Prostate gland (tissue), 2 donors: ENCODE data around the gene PCDHGB5. TPM values are rescaled to one million over a fixed set of nuclear protein-coding genes. Genes with fewer than 3 reads are reported as not detected.
"Not testable (repeated sequence)": the region's sequence is repeated elsewhere in the genome, so short reads cannot be mapped to it uniquely, and the experiment has no call there.

Source experiments
- DNase-seq: peaks from one replicate; pipeline ENCODE4 v3.0.0-alpha.2; 2019; ENCODE audit warnings: low spot score
- H3K27ac ChIP-seq, 2 donors: fragments of 200-600 bp; sonication (generic); 2 replicates each; pipeline ENCODE4 v1.5.1; 2017 to 2019
- H3K27me3 ChIP-seq: fragments of 200-600 bp; sonication (generic); replicated peaks from 2 replicates; pipeline ENCODE4 v1.5.1; 2019; ENCODE audit not compliant: insufficient read depth
- H3K36me3 ChIP-seq, 2 donors: fragments of 200-600 bp; sonication (generic); 1 replicate in 1 of 2; 2 replicates in 1 of 2; pipeline versions ENCODE4 v1.5.1 to v1.8.1; 2017 to 2019
- H3K4me1 ChIP-seq: fragments of 200-600 bp; sonication (generic); replicated peaks from 2 replicates; pipeline ENCODE4 v1.5.1; 2019
- H3K4me3 ChIP-seq, 2 donors: fragments of 200-600 bp; sonication (generic); 2 replicates each; pipeline ENCODE4 v1.5.1; 2017 to 2019
- H3K9me3 ChIP-seq: fragments of 200-600 bp; sonication (generic); 2 replicates; pipeline ENCODE4 v1.5.1; 2017
- POLR2A ChIP-seq: fragments of 450-650 bp; IDR thresholded peaks from one replicate; pipeline ENCODE4 v1.6.1; 2016; ENCODE audit warnings: antibody characterized with exemption, mild to moderate bottlenecking
- POLR2AphosphoS5 ChIP-seq: sonication (generic); formaldehyde crosslinking; IDR thresholded peaks from one replicate; pipeline ENCODE4 v1.6.1; 2017; ENCODE audit warnings: antibody characterized with exemption
- WGBS: methylation state at CpG from one replicate; pipeline ENCODE4 v1.1.5; 2018; 5-methylcytosine and 5-hydroxymethylcytosine counted together
- intact Hi-C: fragments of 100-400 bp; cut with DNase I; formaldehyde crosslinking; loops from one replicate; pipeline ENCODE4 v1.14.2; 2022
- total RNA-seq, 2 donors: library from RNA; depleted of rRNA; stranded (reverse); fragments of >200 nt; gene quantifications; one replicate each; pipeline ENCODE4 v1.1.0, GENCODE V29; 2016
- TF ChIP-seq, protein P1 (sequence below), 4 experiments: fragments of 200-600 bp in 2 of 4; fragments of 450-650 bp in 2 of 4; sonication (generic) in 2 of 4; IDR thresholded peaks; 1 replicate in 3 of 4; 2 replicates in 1 of 4; pipeline ENCODE4 v1.5.1; 2016 to 2019; ENCODE audit warnings: antibody characterized with exemption in 4 of 4, mild to moderate bottlenecking in 2 of 4, moderate library complexity in 2 of 4

The PCDHGB5 gene
- 10 to 100 TPM in 1 of 2 donors, 1 to 10 TPM in 1; 7.9 to 24.5 TPM for total RNA-seq

DNA sequence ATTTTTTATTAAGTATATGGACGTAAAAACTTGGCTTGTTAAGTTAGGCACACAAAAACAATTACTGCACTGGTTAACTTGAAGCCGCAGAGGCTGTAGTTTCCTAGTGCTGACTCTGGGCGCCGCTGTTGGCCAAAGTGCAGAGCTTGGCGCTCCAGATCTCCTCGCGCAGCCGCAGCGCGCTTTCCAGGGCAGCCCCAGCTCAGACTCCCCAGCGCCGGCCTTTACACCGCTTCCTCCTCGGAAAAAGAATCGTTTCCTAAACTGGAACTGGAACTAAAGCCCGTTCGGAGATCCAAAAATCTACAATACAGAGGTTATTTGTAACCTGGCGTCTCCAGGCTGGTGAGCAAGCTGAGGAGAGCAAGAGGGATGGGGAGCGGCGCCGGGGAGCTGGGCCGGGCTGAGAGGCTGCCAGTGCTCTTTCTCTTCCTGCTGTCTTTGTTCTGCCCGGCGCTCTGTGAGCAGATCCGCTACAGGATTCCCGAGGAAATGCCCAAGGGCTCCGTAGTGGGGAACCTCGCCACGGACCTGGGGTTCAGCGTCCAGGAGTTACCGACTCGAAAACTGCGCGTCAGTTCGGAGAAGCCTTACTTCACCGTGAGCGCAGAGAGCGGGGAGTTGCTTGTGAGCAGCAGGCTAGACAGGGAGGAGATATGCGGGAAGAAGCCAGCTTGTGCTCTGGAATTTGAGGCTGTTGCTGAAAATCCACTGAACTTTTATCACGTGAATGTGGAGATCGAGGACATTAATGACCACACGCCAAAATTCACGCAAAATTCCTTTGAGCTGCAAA, at the start of gene PCDHGB5:
PCDHGB5 (plus strand) TSS at position 192 of the 796 bp plus-strand sequence; CDS start at position 373, 181 bp downstream.
- peak within 1 kb of the TSS in 1 of 2 donors; percentile 28 for H3K4me3 ChIP-seq
- 6% methylated on average over 25 of the region's 43 CpGs for WGBS
- DNase-seq, H3K36me3 ChIP-seq, intact Hi-C loops, H3K27ac ChIP-seq, H3K4me1 ChIP-seq, H3K9me3 ChIP-seq, H3K27me3 ChIP-seq: not testable (repeated sequence)
- TF ChIP-seq, protein P1, sequence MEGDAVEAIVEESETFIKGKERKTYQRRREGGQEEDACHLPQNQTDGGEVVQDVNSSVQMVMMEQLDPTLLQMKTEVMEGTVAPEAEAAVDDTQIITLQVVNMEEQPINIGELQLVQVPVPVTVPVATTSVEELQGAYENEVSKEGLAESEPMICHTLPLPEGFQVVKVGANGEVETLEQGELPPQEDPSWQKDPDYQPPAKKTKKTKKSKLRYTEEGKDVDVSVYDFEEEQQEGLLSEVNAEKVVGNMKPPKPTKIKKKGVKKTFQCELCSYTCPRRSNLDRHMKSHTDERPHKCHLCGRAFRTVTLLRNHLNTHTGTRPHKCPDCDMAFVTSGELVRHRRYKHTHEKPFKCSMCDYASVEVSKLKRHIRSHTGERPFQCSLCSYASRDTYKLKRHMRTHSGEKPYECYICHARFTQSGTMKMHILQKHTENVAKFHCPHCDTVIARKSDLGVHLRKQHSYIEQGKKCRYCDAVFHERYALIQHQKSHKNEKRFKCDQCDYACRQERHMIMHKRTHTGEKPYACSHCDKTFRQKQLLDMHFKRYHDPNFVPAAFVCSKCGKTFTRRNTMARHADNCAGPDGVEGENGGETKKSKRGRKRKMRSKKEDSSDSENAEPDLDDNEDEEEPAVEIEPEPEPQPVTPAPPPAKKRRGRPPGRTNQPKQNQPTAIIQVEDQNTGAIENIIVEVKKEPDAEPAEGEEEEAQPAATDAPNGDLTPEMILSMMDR (IDR thresholded peaks at IDR 0.05), result peak in 3 of 4 experiments; percentile 40 to 54 (median 48)

DNA sequence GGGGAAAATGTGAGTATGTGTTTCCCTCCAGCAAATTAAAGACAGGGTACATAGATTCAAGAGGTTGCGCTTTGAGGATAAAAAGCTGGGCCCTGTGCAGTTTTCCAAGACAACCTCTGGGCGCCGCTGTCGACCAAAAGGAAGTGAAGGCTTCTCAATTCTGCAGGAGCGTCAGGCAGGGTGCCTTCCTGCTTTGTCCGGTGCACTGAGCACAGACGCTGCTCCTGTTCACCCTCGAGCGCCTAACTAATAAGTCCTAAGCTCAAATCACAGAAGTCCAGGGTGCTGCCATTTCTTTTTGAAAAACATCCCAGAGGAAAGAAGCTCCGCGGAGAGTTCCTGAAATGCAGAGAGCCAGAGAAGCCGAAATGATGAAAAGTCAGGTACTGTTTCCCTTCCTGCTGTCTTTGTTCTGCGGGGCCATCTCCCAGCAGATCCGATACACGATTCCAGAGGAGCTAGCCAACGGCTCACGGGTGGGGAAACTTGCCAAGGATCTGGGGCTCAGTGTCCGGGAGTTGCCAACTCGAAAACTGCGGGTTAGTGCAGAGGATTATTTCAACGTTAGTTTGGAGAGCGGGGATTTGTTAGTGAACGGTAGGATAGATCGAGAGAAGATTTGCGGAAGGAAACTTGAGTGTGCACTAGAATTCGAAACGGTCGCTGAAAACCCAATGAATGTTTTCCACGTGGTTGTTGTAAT, 47.7 kb upstream of the PCDHGB5 start, which contains the start of gene PCDHGB1:
PCDHGB1 (plus strand) TSS at position 183 of the 703 bp plus-strand sequence; CDS start at position 345, 162 bp downstream.
- peaks cover 3% of the 10 kb centered on the region for H3K27me3 ChIP-seq
- H3K4me3 ChIP-seq, result peak within 1 kb of the TSS in 1 of 2 donors; percentile 2
- no peaks in the 10 kb centered on the region for H3K9me3 ChIP-seq
- TF ChIP-seq, protein P1 (IDR thresholded peaks at IDR 0.05), result peak in 2 of 4 experiments; percentile 16 to 29
- TF ChIP-seq POLR2AphosphoS5 (no peak), POLR2A (no peak)
- whole genome bisulfite sequencing, result 20% methylated on average over 29 of the region's 29 CpGs
- DNase-seq, result no peak
- H3K27ac ChIP-seq, result no peak within 1 kb of the TSS
- intact Hi-C loops, result no loop called here
- no peaks in the 10 kb centered on the region for H3K4me1 ChIP-seq
- H3K36me3 ChIP-seq, result no peaks in the 10 kb centered on the region

DNA sequence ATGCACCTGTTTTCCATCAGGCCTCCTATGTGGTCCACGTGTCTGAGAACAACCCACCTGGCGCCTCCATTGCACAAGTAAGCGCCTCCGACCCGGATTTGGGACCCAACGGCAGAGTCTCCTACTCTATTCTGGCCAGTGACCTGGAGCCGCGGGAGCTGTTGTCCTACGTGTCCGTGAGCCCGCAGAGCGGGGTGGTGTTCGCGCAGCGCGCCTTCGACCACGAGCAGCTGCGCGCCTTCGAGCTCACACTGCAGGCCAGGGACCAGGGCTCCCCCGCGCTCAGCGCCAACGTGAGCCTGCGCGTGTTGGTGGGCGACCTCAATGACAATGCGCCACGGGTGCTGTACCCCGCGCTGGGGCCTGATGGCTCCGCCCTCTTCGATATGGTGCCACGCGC, 46.2 kb upstream of the PCDHGB5 start:
- 26% methylated on average over 22 of the region's 36 CpGs for WGBS

DNA sequence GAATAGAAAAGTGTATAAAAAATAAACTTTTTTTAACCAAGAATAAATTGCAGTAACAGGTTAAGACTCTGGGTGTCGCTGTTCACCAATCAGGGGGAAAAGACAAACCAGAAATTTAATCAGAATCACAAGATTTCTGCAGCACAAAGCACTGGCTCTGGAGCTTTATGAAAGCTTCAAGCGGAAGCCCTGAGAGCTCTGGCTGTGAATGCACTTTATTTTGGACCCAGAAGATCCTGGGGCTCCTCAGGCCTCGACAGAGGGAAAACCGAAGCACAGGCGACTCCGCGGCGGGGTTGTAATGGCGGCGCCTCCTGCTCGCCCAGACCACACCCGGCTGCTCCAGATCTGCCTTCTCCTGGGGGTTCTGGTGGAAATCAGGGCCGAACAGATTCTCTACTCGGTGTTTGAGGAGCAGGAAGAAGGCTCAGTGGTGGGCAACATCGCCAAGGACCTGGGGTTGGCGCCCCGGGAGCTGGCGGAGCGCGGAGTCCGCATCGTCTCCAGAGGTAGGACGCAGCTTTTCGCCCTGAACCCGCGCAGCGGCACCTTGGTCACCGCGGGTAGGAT, 42.8 kb upstream of the PCDHGB5 start, which contains the start of gene PCDHGA4:
PCDHGA4 (plus strand) TSS at position 122 of the 570 bp plus-strand sequence; CDS start at position 209, 87 bp downstream.
- Histone ChIP-seq H3K27ac (no peak within 1 kb of the TSS), H3K9me3 (no peaks in the 10 kb centered on the region), H3K27me3 (peaks cover 3% of the 10 kb centered on the region), H3K36me3 (no peaks in the 10 kb centered on the region), H3K4me3 (no peak within 1 kb of the TSS), H3K4me1 (no peaks in the 10 kb centered on the region)
- TF ChIP-seq POLR2A, result no peak
- TF ChIP-seq, protein P1 (IDR thresholded peaks at IDR 0.05), result peak in 1 of 4 experiments; percentile 32
- no peak for TF ChIP-seq POLR2AphosphoS5
- 18% methylated on average over 29 of the region's 29 CpGs for WGBS
- no peak for DNase-seq
- intact Hi-C loops, result no loop called here

More for the DNA sequence above, 46.2 kb upstream of the PCDHGB5 start:
- no peaks in the 10 kb centered on the region for H3K9me3 ChIP-seq
- no peak for DNase-seq
- no peaks in the 10 kb centered on the region for H3K4me1 ChIP-seq
- TF ChIP-seq POLR2A, result no peak
- TF ChIP-seq, protein P1 (IDR thresholded peaks at IDR 0.05), result no peak
- TF ChIP-seq POLR2AphosphoS5, result no peak
- H3K4me3 ChIP-seq, result no peak overlapping the region
- peaks cover 3% of the 10 kb centered on the region for H3K27me3 ChIP-seq
- intact Hi-C loops, result no loop called here
- no peaks in the 10 kb centered on the region for H3K36me3 ChIP-seq
- no peak overlapping the region for H3K27ac ChIP-seq
